Measurements from ENCODE around the gene INIP.

Gene INIP

GRCh38 chr9:112754578-112754977 lies 36.7 kb upstream of the INIP start (continued):
- TF ChIP-seq SETDB1 (IDR thresholded peaks at IDR 0.05; ENCODE audit: insufficient read length, low read length), result no peak
- TF ChIP-seq ZFP69B (tag by site-specific recombination; IDR thresholded peaks at IDR 0.05), result no peak
- TF ChIP-seq ZBTB10 (tag by site-specific recombination; IDR thresholded peaks at IDR 0.05), result no peak
- no peak for TF ChIP-seq ZNF654 (tag by site-specific recombination; IDR thresholded peaks at IDR 0.05; ENCODE audit: low read depth)
- TF ChIP-seq GLI2 (tag by site-specific recombination; IDR thresholded peaks at IDR 0.05; ENCODE audit: borderline replicate concordance, low read depth), result no peak
- TF ChIP-seq ZNF701 (tag by site-specific recombination; IDR thresholded peaks at IDR 0.05), result no peak
- no peak for TF ChIP-seq ZNF214 (tag by site-specific recombination; IDR thresholded peaks at IDR 0.05; ENCODE audit: borderline replicate concordance)
- TF ChIP-seq ZNF26 (tag by site-specific recombination; IDR thresholded peaks at IDR 0.05), result no peak
- TF ChIP-seq GLI4 (tag by site-specific recombination; IDR thresholded peaks at IDR 0.05), result no peak
- TF ChIP-seq ZNF146 (tag by site-specific recombination; IDR thresholded peaks at IDR 0.05), result no peak
- no peak for TF ChIP-seq ZBTB11 (tag by site-specific recombination; conservative IDR thresholded peaks at IDR 0.05; ENCODE audit: low read depth)
- TF ChIP-seq ZBTB49 (tag by site-specific recombination; IDR thresholded peaks at IDR 0.05; ENCODE audit: low read depth), result no peak
- no peak for TF ChIP-seq ZNF398 (tag by site-specific recombination; IDR thresholded peaks at IDR 0.05)
- TF ChIP-seq SP7 (tag by site-specific recombination; IDR thresholded peaks at IDR 0.05), result no peak
- no peak for TF ChIP-seq ELK4 (IDR thresholded peaks at IDR 0.05; ENCODE audit: borderline replicate concordance, low read depth, low read length)
- no peak for TF ChIP-seq HOXA7 (CRISPR knock-in tag; IDR thresholded peaks at IDR 0.05; ENCODE audit: borderline replicate concordance)
- TF ChIP-seq ZNF354C (tag by site-specific recombination; IDR thresholded peaks at IDR 0.05; ENCODE audit: borderline replicate concordance, low read depth), result no peak
- TF ChIP-seq KLF8 (tag by site-specific recombination; IDR thresholded peaks at IDR 0.05), result 0 out of 2 replicates have a peak, but pooled peaks have one; percentile 34
- TF ChIP-seq ZNF692 (tag by site-specific recombination; IDR thresholded peaks at IDR 0.05), result no peak
- 0 out of 2 replicates have a peak, but pooled peaks have one; percentile 17 for TF ChIP-seq PRDM6 (tag by site-specific recombination; IDR thresholded peaks at IDR 0.05)
- TF ChIP-seq SP2 (tag by site-specific recombination; IDR thresholded peaks at IDR 0.05), result no peak
- TF ChIP-seq ZNF266 (tag by site-specific recombination; IDR thresholded peaks at IDR 0.05; ENCODE audit: low read depth), result no peak
- TF ChIP-seq ZNF112 (tag by site-specific recombination; IDR thresholded peaks at IDR 0.05), result no peak
